Measurements from ENCODE around the gene TEPSIN. TPM values are rescaled to one million over a fixed set of nuclear protein-coding genes. Genes with fewer than 3 reads are reported as not detected.
A peak's percentile ranks its signal among the peaks of the same experiment; 100 is the strongest.

Gene TEPSIN
- total RNA-seq, 1 donor, result 17.7 TPM

- peak; percentile 76 for DNase-seq (ENCODE audit: low read depth)
- H3K4me3 ChIP-seq (ENCODE audit: low read depth, low read length), result no peak overlapping the region
- TF ChIP-seq CTCF (IDR thresholded peaks at IDR 0.05; ENCODE audit: insufficient read depth, low read depth, low read length), result peak; percentile 75
Measured at GRCh38 chr17:81200695-81201580, 37.9 kb downstream of the TEPSIN start.

GRCh38 chr17:81200201-81200600, 38.7 kb downstream of the TEPSIN start:
- TF ChIP-seq CTCF (IDR thresholded peaks at IDR 0.05; ENCODE audit: insufficient read depth, low read depth, low read length), result no peak
- DNase-seq (ENCODE audit: low read depth), result no peak

GRCh38 chr17:81199482-81199830, 39.4 kb downstream of the TEPSIN start:
- DNase-seq (ENCODE audit: low read depth), result no peak
- TF ChIP-seq CTCF (IDR thresholded peaks at IDR 0.05; ENCODE audit: insufficient read depth, low read depth, low read length), result no peak
- H3K4me3 ChIP-seq (ENCODE audit: low read depth, low read length), result no peak overlapping the region

More at GRCh38 chr17:81200201-81200600, 38.7 kb downstream of the TEPSIN start:
- no peak overlapping the region for H3K4me3 ChIP-seq (ENCODE audit: low read depth, low read length)

GRCh38 chr17:81198826-81199481, 39.9 kb downstream of the TEPSIN start:
- H3K4me3 ChIP-seq (ENCODE audit: low read depth, low read length), result no peak overlapping the region
- TF ChIP-seq CTCF (IDR thresholded peaks at IDR 0.05; ENCODE audit: insufficient read depth, low read depth, low read length), result no peak
- no peak for DNase-seq (ENCODE audit: low read depth)

GRCh38 chr17:81197831-81198490, 40.9 kb downstream of the TEPSIN start:
- H3K4me3 ChIP-seq (ENCODE audit: low read depth, low read length), result no peak overlapping the region
- no peak for TF ChIP-seq CTCF (IDR thresholded peaks at IDR 0.05; ENCODE audit: insufficient read depth, low read depth, low read length)
- DNase-seq (ENCODE audit: low read depth), result no peak

GRCh38 chr17:81197409-81197795, 41.5 kb downstream of the TEPSIN start:
- no peak for DNase-seq (ENCODE audit: low read depth)
- TF ChIP-seq CTCF (IDR thresholded peaks at IDR 0.05; ENCODE audit: insufficient read depth, low read depth, low read length), result no peak
- H3K4me3 ChIP-seq (ENCODE audit: low read depth, low read length), result no peak overlapping the region

All from fibroblast of villous mesenchyme (primary cell).